A549 (cell line): ENCODE results near the gene SELENOO. TPM values are rescaled to one million over a fixed set of nuclear protein-coding genes. Genes with fewer than 3 reads are reported as not detected.

Source experiments
- ATAC-seq, 2 experiments: fragments of 200-7000 bp in 1 of 2; fragments of >200 bp in 1 of 2; cut with Nextera tagmentation in 1 of 2; cut with Tn5 transposase in 1 of 2; 3 replicates each; pipeline versions ENCODE4 v1.8.0 to v1.9.1; 2018 to 2020; ENCODE audit warnings: mild to moderate bottlenecking in 1 of 2, moderate library complexity in 1 of 2
- CTCF ChIA-PET: fragments of 300-600 bp; sonication (Branson Sonifier 250); formaldehyde crosslinking; extraction: SDS; loops from one replicate; lab custom pipeline; 2021; ENCODE audit warnings: antibody characterized with exemption, inconsistent platforms; lab: Yijun Ruan, JAX
- POLR2A ChIA-PET: fragments of 350-600 bp; formaldehyde crosslinking; extraction: SDS; loops from one replicate; lab custom pipeline; 2021; ENCODE audit warnings: antibody characterized with exemption, inconsistent platforms; lab: Yijun Ruan, JAX
- DNase-seq, 2 experiments: peaks; one replicate each; pipeline versions ENCODE4 v3.0.0 to v3.0.0-alpha.2; 2011 to 2016; ENCODE audit warnings: low read depth in 1 of 2, low spot score in 1 of 2
- FAIRE-seq: peaks from 2 replicates; lab custom pipeline; 2011; peaks lifted over from hg19 to GRCh38; lab: Jason Lieb, UNC
- H3K27ac ChIP-seq, 2 experiments: fragments of >200 bp; sonication (Bioruptor Twin); formaldehyde crosslinking; 3 replicates each; pipeline ENCODE4 v1.5.1; 2016 to 2017
- H3K4me1 ChIP-seq: fragments of >200 bp; sonication (Bioruptor Twin); formaldehyde crosslinking; 3 replicates; pipeline ENCODE4 v1.6.1; 2016
- H3K4me2 ChIP-seq: fragments of >200 bp; sonication (Bioruptor Twin); formaldehyde crosslinking; 3 replicates; pipeline ENCODE4 v1.6.1; 2016
- H3K4me3 ChIP-seq: fragments of >200 bp; sonication (Bioruptor Twin); formaldehyde crosslinking; 3 replicates; pipeline ENCODE4 v1.5.1; 2016
- H3K9me3 ChIP-seq: fragments of >200 bp; sonication (Bioruptor Twin); formaldehyde crosslinking; 3 replicates; pipeline ENCODE4 v1.6.1; 2016
- CHD4 ChIP-seq: fragments of 200-600 bp; sonication (generic); IDR thresholded peaks from 2 replicates; pipeline ENCODE4 v1.6.1; 2016; ENCODE audit warnings: antibody characterized with exemption, mild to moderate bottlenecking, borderline replicate concordance
- EP300 ChIP-seq, 2 experiments: fragments of >200 bp; sonication (Bioruptor Twin); formaldehyde crosslinking; IDR thresholded peaks; 2 replicates in 1 of 2; 3 replicates in 1 of 2; pipeline ENCODE4 v1.6.1; 2016 to 2017
- HOXA7 ChIP-seq: fragments of 250-450 bp; sonication (Bioruptor Pico); IDR thresholded peaks from 2 replicates; pipeline ENCODE4 v1.5.0; 2020; ENCODE audit warnings: mild to moderate bottlenecking, moderate library complexity
- KDM1A ChIP-seq: fragments of 200-600 bp; sonication (generic); IDR thresholded peaks from 2 replicates; pipeline ENCODE4 v1.6.1; 2016; ENCODE audit warnings: low read depth, mild to moderate bottlenecking
- MAZ ChIP-seq: fragments of 150-350 bp; IDR thresholded peaks from 2 replicates; pipeline ENCODE4 v1.6.1; 2014; ENCODE audit warnings: antibody characterized with exemption, low read depth, low read length, borderline replicate concordance
- NPAS2 ChIP-seq: fragments of 250-450 bp; sonication (Bioruptor Pico); IDR thresholded peaks from 2 replicates; pipeline ENCODE4 v1.8.0; 2022; ENCODE audit warnings: mild to moderate bottlenecking, moderate library complexity, borderline replicate concordance
- PHF8 ChIP-seq: fragments of 200-600 bp; sonication (generic); IDR thresholded peaks from 2 replicates; pipeline ENCODE4 v1.6.1; 2016; ENCODE audit warnings: low read depth, mild to moderate bottlenecking, antibody characterized with exemption, moderate library complexity, borderline replicate concordance
- RARB ChIP-seq: fragments of 250-450 bp; sonication (Bioruptor Pico); IDR thresholded peaks from 2 replicates; pipeline ENCODE4 v1.8.0; 2021; ENCODE audit warnings: mild to moderate bottlenecking, moderate library complexity
- RCOR1 ChIP-seq: fragments of 150-350 bp; IDR thresholded peaks from 2 replicates; pipeline ENCODE4 v1.6.1; 2014; ENCODE audit warnings: antibody characterized with exemption, low read length, low read depth
- RFX5 ChIP-seq: fragments of 450-650 bp; IDR thresholded peaks from 2 replicates; pipeline ENCODE4 v1.7.1; 2014; ENCODE audit warnings: antibody characterized with exemption, mild to moderate bottlenecking, moderate library complexity
- SMC3 ChIP-seq: fragments of >200 bp; sonication (Bioruptor Twin); formaldehyde crosslinking; IDR thresholded peaks from 3 replicates; pipeline ENCODE4 v1.6.1; 2018; ENCODE audit warnings: inconsistent platforms
- SREBF2 ChIP-seq: fragments of 450-650 bp; IDR thresholded peaks from 2 replicates; pipeline ENCODE4 v1.6.1; 2014; ENCODE audit warnings: mild to moderate bottlenecking, moderate library complexity
- WGBS: methylation state at CpG from one replicate; pipeline ENCODE4 v1.1.6; 2017; ENCODE audit errors: missing lambda C conversion rate; 5-methylcytosine and 5-hydroxymethylcytosine counted together
- polyA plus RNA-seq, 4 experiments: library from polyadenylated mRNA; depleted of rRNA in 3 of 4; stranded (reverse); fragments of >200 nt; fragmentation: RNase III in 1 of 4; extraction: RNeasy Plus Mini Kit Qiagen cat#74134 plus additional on column Dnase treatment in 1 of 4; gene quantifications; 2 replicates in 3 of 4; 3 replicates in 1 of 4; pipeline ENCODE4 v1.2.3, GENCODE V29; 2011 to 2017
- TF ChIP-seq, protein P1 (sequence below): fragments of 450-650 bp; IDR thresholded peaks from 2 replicates; pipeline ENCODE4 v1.6.1; 2014; ENCODE audit warnings: antibody characterized with exemption
- TF ChIP-seq, protein P2 (sequence below): fragments of 250-450 bp; sonication (Bioruptor Pico); IDR thresholded peaks from 2 replicates; pipeline ENCODE4 v1.5.0; 2020; ENCODE audit warnings: low read depth, mild to moderate bottlenecking, moderate library complexity
- TF ChIP-seq, protein P3 (sequence below): IDR thresholded peaks from 2 replicates; pipeline ENCODE4 v1.6.1; 2012; ENCODE audit warnings: low read depth, borderline replicate concordance
- TF ChIP-seq, protein P4 (sequence below): fragments of >200 bp; sonication (Bioruptor Twin); formaldehyde crosslinking; IDR thresholded peaks from 2 replicates; pipeline ENCODE4 v1.6.1; 2016
- TF ChIP-seq, protein P5 (sequence below): fragments of 150-350 bp; IDR thresholded peaks from 2 replicates; pipeline ENCODE4 v1.6.1; 2014; ENCODE audit warnings: low read depth, mild to moderate bottlenecking, low read length
- TF ChIP-seq, protein P6 (sequence below): IDR thresholded peaks from 2 replicates; pipeline ENCODE4 v1.6.1; 2012
- TF ChIP-seq, protein P7 (sequence below): fragments of 200-600 bp; sonication (generic); IDR thresholded peaks from 2 replicates; pipeline ENCODE4 v1.6.1; 2016; ENCODE audit warnings: antibody characterized with exemption, mild to moderate bottlenecking, moderate library complexity
- TF ChIP-seq, protein P8 (sequence below): fragments of 250-450 bp; sonication (Bioruptor Pico); IDR thresholded peaks from 2 replicates; pipeline ENCODE4 v1.5.0; 2021; ENCODE audit warnings: mild to moderate bottlenecking, moderate library complexity, borderline replicate concordance

SELENOO gene
- polyA plus RNA-seq, 2 of the 4 experiments (the other 2 are of a cell fraction) = 7.8 to 14.7 TPM

DNA sequence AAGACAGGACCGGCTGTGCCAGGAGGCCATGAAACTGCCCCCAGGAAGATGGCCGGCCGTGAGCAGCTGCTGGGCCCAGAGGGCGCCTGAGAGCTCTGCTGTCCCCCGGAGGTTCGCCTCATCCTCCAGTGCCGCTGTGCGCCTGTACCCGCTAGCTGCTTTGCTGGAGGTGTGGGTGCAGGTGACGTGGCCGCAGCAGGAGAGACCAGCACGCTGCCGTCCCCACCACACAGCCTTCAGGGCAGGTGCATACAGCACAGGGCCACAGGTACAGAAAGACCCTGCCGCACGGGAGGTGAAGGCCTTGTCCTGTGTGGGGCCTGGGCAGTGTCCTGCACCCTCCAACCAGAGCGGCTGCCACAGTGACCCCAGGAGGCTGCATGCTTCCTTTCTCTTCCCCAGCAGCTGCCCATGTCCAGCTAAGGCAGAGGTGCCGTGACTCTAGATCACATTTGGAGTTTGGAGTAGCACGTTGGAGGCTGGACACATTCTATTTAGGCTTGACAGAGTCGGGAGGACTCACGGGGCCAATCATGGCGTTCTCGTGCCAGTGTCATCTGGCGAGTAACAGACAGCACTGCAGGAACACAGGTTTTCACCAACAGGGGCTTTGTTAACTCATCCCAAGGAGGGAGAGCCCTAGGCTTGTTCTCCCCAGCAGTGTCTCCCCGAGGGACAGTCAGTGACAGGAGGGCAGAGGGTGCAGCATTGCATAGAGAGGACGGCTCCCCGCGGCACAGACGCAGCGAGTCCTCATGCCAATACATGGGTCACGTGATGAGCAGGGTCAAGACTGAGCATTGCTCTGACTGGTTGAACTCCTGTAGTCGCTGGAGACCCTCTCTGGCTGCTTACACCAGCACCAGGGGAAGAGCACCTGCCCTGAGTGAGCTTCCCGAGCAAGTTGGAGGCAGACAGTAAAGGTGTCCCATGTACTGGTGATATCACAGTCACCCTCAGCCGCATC, 49.0 kb upstream of the SELENOO start:
- H3K4me3 ChIP-seq = no peak overlapping the region
- no peaks in the 10 kb centered on the region for H3K4me1 ChIP-seq
- no peaks in the 10 kb centered on the region for H3K9me3 ChIP-seq
- no peak overlapping the region for H3K4me2 ChIP-seq
- ATAC-seq = no peak
- TF ChIP-seq, protein P1, sequence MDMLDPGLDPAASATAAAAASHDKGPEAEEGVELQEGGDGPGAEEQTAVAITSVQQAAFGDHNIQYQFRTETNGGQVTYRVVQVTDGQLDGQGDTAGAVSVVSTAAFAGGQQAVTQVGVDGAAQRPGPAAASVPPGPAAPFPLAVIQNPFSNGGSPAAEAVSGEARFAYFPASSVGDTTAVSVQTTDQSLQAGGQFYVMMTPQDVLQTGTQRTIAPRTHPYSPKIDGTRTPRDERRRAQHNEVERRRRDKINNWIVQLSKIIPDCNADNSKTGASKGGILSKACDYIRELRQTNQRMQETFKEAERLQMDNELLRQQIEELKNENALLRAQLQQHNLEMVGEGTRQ = no peak
- TF ChIP-seq SREBF2 (no peak), HOXA7 (no peak), SMC3 (no peak), RARB (CRISPR knock-in tag) (no peak), EP300 (IDR thresholded peaks at IDR 0.05) (no peak), RFX5 (no peak), KDM1A (no peak)
- TF ChIP-seq, protein P2, sequence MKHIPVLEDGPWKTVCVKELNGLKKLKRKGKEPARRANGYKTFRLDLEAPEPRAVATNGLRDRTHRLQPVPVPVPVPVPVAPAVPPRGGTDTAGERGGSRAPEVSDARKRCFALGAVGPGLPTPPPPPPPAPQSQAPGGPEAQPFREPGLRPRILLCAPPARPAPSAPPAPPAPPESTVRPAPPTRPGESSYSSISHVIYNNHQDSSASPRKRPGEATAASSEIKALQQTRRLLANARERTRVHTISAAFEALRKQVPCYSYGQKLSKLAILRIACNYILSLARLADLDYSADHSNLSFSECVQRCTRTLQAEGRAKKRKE (CRISPR knock-in tag) = no peak
- TF ChIP-seq, protein P3, sequence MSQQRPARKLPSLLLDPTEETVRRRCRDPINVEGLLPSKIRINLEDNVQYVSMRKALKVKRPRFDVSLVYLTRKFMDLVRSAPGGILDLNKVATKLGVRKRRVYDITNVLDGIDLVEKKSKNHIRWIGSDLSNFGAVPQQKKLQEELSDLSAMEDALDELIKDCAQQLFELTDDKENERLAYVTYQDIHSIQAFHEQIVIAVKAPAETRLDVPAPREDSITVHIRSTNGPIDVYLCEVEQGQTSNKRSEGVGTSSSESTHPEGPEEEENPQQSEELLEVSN = no peak
- TF ChIP-seq, protein P4, sequence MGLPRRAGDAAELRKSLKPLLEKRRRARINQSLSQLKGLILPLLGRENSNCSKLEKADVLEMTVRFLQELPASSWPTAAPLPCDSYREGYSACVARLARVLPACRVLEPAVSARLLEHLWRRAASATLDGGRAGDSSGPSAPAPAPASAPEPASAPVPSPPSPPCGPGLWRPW = no peak
- TF ChIP-seq, protein P5, sequence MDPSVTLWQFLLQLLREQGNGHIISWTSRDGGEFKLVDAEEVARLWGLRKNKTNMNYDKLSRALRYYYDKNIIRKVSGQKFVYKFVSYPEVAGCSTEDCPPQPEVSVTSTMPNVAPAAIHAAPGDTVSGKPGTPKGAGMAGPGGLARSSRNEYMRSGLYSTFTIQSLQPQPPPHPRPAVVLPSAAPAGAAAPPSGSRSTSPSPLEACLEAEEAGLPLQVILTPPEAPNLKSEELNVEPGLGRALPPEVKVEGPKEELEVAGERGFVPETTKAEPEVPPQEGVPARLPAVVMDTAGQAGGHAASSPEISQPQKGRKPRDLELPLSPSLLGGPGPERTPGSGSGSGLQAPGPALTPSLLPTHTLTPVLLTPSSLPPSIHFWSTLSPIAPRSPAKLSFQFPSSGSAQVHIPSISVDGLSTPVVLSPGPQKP = no peak
- TF ChIP-seq, all 56 proteins: peak for 0
- H3K27ac ChIP-seq = no peak overlapping the region
- DNase-seq = no peak
- no peak for FAIRE-seq
- CTCF ChIA-PET = interaction anchor here (0.8 kb wide), 1 partner anchor 54 kb away, joined by 3 read pairs; no protein-coding TSS in a partner anchor
- POLR2A ChIA-PET = no interaction called here
- WGBS = 75% methylated on average over 11 of the region's 33 CpGs

DNA sequence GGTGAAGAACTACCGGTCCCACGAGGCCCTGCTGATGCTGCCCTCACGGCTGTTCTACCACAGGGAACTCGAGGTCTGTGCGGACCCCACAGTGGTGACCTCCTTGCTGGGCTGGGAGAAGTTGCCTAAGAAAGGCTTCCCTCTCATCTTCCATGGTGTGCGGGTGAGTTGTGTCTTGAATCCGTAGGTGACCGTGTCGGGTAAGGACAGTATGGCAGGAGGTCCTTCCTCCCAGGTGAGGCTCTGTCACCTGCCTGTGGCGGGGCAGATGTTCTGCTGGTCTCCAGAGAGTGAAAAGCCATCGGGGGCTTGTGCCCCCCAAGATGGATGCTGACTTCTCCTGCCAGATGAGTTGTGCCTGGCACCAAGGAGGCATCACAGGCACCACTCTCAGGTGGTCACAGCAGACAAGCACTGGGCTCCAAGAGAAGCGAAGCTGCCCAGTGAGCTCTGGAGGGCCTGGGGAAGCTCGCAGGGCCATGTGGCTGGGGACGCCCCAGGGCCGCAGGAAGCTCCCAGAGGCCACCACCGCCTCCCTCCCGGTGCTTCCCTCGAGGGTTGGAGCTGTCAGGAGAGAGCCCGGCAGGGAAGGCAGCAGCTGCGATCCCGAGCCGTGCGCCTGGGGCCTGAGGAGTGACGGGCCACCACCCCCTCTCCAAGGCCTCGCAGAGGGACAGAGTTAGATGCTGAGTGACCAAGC, 47.6 kb upstream of the SELENOO start:
- 85% methylated on average over 14 of the region's 25 CpGs for WGBS
- DNase-seq = no peak
- no peak overlapping the region for H3K27ac ChIP-seq
- ChIA-PET POLR2A (no interaction called here), CTCF (interaction anchor here (1.2 kb wide), 1 partner anchor 9 kb away, joined by 3 read pairs; no protein-coding TSS in a partner anchor)
- no peaks in the 10 kb centered on the region for H3K4me1 ChIP-seq
- no peaks in the 10 kb centered on the region for H3K9me3 ChIP-seq
- no peak overlapping the region for H3K4me3 ChIP-seq
- FAIRE-seq = no peak
- ATAC-seq = no peak
- no peak overlapping the region for H3K4me2 ChIP-seq
- no peak for TF ChIP-seq CHD4
- no peak for TF ChIP-seq SREBF2
- TF ChIP-seq, protein P5 = no peak
- TF ChIP-seq RCOR1 = no peak
- no peak for TF ChIP-seq NPAS2 (CRISPR knock-in tag)
- no peak for TF ChIP-seq MAZ
- no peak for TF ChIP-seq PHF8
- TF ChIP-seq, protein P6, sequence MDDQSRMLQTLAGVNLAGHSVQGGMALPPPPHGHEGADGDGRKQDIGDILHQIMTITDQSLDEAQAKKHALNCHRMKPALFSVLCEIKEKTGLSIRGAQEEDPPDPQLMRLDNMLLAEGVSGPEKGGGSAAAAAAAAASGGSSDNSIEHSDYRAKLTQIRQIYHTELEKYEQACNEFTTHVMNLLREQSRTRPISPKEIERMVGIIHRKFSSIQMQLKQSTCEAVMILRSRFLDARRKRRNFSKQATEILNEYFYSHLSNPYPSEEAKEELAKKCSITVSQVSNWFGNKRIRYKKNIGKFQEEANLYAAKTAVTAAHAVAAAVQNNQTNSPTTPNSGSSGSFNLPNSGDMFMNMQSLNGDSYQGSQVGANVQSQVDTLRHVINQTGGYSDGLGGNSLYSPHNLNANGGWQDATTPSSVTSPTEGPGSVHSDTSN = no peak
- TF ChIP-seq, protein P7, sequence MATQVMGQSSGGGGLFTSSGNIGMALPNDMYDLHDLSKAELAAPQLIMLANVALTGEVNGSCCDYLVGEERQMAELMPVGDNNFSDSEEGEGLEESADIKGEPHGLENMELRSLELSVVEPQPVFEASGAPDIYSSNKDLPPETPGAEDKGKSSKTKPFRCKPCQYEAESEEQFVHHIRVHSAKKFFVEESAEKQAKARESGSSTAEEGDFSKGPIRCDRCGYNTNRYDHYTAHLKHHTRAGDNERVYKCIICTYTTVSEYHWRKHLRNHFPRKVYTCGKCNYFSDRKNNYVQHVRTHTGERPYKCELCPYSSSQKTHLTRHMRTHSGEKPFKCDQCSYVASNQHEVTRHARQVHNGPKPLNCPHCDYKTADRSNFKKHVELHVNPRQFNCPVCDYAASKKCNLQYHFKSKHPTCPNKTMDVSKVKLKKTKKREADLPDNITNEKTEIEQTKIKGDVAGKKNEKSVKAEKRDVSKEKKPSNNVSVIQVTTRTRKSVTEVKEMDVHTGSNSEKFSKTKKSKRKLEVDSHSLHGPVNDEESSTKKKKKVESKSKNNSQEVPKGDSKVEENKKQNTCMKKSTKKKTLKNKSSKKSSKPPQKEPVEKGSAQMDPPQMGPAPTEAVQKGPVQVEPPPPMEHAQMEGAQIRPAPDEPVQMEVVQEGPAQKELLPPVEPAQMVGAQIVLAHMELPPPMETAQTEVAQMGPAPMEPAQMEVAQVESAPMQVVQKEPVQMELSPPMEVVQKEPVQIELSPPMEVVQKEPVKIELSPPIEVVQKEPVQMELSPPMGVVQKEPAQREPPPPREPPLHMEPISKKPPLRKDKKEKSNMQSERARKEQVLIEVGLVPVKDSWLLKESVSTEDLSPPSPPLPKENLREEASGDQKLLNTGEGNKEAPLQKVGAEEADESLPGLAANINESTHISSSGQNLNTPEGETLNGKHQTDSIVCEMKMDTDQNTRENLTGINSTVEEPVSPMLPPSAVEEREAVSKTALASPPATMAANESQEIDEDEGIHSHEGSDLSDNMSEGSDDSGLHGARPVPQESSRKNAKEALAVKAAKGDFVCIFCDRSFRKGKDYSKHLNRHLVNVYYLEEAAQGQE = no peak
- TF ChIP-seq EP300 (IDR thresholded peaks at IDR 0.05) = no peak
- TF ChIP-seq, protein P8, sequence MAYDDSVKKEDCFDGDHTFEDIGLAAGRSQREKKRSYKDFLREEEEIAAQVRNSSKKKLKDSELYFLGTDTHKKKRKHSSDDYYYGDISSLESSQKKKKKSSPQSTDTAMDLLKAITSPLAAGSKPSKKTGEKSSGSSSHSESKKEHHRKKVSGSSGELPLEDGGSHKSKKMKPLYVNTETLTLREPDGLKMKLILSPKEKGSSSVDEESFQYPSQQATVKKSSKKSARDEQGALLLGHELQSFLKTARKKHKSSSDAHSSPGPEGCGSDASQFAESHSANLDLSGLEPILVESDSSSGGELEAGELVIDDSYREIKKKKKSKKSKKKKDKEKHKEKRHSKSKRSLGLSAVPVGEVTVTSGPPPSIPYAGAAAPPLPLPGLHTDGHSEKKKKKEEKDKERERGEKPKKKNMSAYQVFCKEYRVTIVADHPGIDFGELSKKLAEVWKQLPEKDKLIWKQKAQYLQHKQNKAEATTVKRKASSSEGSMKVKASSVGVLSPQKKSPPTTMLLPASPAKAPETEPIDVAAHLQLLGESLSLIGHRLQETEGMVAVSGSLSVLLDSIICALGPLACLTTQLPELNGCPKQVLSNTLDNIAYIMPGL = no peak
